Measurements from ENCODE around the gene TES.
"Not testable (repeated sequence)": the region's sequence is repeated elsewhere in the genome, so short reads cannot be mapped to it uniquely, and the experiment has no call there.

The TES gene

DNA sequence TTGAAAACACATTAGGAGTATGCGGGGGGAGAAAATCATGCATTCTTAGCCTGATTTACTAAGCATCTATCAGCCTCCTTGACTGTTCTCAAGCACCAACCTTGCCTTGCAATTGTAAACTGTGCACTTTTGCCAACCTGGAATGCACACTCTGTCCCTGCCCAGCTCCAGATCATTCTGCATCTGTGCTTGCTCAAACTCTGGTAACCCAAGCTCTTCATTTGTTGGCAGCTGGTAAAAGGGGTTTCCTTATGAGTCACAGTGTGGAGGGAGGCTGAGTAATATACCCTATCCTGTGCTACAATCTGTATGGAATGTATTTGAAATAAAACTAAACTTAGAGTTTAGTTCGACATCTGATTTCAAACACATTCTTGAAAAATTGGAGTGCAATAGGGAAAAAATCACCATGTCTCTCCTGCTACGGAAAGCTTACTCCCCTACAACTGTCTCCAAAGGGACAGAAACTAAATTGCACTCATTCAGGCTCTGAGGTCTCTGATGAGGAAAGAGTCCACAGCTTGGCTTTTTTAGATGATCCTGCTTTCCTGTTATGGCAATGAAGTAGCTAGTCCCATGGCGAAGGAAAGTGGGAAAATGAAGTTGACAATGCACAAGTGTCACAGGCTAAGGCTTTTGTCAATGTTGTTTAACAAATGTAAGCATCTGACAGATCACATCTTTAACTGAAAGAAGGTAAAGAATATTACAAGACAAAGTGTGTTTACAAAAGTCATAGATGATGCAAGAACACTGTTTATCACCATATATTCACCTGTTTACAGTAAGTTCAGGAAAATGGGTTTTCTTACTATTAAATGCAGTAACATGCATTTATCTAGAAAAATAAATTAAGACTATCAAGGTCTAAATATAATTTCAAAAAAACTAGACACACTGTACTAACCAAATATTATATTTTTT, 61.9 kb downstream of the TES start:
- Histone ChIP-seq H3K4me3 (no peak overlapping the region), H3K27ac (peak overlapping the region in 15 of 21 experiments; percentile 16 to 80 (median 61))

DNA sequence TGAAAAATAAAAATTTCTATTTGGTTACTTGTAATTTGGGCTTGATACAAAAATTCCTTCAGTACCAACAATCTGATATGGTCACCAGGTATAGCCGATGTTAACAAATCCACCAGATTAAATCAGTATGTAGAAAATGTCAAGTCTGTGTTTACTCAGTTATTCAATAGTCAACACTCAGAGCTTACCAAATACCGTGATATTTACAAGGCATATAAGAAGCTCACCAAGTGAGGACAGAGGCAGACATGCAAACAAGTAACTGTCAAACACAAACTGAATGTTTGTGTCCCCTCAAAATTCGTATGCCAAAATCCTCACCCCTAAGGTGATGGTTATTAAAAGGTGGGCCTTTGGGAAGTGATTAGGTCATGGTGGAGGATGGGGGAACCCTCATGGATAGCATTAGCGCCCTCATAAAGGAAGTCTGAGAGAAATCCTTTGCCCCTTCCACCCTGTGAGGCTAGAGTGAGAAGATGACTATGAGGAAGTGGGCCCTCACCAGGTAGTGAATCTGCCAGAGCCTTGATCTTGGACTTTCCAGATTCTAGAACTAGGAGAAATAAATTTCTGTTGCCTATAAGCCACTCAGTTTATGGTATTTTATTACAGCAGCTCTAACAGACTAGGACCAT, 63.1 kb downstream of the TES start:
- no peak overlapping the region for H3K27ac ChIP-seq

DNA sequence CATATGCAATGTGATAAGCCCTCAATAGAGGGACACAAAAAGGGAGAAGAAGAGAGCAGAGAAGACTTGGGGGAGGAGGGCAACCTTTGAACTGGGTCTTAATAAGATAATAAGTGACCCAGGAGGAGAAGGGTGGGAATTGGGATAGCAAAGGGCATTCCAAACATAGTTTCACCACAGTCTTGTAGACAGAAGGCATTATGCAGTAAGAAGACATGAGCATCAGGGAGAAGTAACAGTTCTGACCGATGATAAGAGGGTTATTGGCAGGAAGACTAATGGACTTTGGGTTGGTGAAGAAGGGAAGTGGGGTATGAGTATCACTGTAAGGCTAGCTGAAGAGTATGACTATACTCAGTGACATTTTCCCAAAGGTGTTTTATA, 63.6 kb downstream of the TES start:
- Histone ChIP-seq H3K4me3 (no peak overlapping the region), H3K27ac (no peak overlapping the region)

More for the DNA sequence above, 63.1 kb downstream of the TES start:
- no peak overlapping the region for H3K4me3 ChIP-seq

DNA sequence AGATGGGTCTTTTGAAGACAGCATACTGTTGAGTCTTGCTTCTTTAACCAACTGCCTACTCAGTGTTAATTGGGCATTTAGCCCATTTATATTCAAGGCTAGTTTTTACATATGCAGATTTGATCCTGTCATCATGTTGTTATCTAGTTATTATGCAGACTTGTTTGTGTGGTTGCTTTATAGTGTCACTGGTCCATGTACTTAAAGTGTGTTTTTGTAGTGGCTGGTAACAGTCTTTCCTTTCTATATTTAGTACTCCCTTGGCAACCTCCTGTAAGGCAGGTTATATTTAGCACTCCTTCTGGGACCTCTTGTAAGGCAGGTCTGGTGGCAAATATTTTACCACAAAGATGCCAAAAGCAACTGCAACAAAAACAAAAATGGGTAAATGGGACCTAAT, 66.7 kb downstream of the TES start:
- Histone ChIP-seq H3K4me3 (no peak overlapping the region), H3K27ac (no peak overlapping the region)

DNA sequence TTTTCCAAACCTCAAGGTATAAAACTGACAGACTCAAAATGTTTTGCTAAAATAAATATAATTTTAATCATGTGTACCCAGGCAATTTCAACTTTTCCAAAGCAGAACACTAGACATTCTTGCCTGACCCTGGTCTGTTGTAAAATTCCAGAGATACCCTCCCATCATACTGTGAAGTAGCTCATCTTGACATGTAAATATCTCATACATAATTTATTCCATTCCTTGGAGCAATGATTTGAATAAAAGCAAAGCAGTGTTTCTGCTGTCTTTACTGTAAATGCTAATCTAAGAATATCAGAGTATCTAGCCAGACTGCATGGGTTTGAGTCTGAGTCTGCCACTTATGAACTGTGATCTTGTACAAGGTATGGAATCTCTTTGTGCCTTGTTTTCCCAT, 68.9 kb downstream of the TES start:
- H3K4me3 ChIP-seq = no peak overlapping the region
- H3K27ac ChIP-seq = no peak overlapping the region

DNA sequence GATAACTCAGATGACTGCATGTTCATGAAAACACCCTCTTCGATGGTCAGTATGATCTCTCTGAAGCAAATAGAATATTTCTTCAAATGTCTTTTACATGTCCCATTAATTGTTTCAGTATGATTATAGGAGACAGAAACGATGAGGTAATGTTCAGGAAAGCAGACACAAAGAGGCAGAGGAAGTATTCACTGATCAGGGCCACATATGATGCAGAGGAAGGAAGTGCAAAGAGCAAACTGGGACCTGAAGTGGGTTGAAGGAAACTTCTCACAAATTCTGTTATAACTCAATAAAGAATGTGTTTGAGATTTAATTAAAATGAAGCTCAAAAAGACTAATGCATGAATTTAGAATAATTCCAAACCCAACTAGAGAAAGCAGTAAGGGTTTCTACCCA, 70.5 kb downstream of the TES start:
- H3K4me3 ChIP-seq = no peak overlapping the region
- no peak overlapping the region for H3K27ac ChIP-seq

DNA sequence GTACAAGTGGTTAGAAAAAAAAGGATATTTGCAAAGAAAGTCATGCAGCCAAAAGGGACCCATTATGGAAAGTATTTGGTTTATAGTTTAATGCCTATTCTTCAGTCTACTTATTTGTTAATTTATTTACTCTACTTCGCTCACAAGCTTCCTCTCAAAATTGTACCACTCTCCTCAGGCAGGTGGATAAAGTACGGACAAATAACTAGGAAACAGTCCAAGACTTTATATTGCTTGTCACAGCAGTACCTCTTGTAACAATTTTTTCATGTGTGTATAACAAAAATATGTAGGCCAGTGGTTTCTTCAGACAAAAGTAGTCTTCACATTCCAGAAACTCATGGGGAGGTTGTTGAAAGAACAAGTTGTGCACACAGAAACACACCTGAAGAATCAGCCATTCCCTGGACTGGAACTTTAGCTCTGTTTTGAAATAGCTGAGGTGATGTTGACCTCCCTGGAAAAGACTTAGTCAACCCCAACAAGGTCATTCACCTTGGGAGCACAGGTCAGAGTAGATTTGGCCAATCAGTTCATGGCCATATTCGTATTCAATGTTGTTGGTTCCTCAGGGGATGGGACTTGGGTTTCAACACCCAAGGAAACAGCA, 73.4 kb downstream of the TES start:
- Histone ChIP-seq H3K27ac (no peak overlapping the region), H3K4me3 (no peak overlapping the region)

DNA sequence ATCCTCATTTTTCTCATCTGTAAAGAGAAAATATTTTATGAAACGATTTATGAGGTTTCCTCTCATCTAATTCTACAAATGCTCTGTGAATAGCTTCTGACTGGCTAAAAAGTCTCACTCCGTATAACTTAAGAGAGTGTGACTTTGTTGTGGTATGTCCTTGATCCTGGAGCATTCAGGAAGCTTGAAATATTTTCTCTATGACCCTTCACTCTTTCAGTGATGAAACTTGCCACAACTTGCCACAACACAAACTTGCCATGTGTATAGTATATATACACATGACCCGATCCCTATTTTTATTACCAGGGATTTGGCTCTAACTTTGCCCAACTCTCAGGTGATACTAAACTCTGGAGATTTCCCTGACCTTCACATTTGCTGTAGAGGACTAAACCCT, 74.1 kb downstream of the TES start:
- Histone ChIP-seq H3K4me3 (no peak overlapping the region), H3K27ac (no peak overlapping the region)

DNA sequence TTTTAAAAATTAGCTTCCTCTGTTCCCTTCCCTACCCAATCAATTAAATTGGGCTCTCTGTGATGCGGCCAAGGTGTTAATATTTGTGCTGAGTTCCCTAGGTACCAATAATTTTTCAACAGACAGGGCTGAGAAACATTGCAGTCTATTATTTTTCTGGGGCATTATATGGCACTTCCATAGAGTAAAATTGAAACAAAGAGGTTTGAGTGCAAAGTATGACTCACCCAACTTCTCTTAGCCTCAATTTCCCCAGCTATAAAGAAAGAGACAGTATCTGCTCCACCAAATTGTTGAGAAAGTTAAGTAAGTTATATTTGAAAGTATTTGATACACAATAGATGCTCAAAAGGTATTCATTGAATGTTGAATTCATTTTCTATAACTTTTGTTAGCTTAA, 74.9 kb downstream of the TES start:
- Histone ChIP-seq H3K4me3 (no peak overlapping the region), H3K27ac (no peak overlapping the region)

DNA sequence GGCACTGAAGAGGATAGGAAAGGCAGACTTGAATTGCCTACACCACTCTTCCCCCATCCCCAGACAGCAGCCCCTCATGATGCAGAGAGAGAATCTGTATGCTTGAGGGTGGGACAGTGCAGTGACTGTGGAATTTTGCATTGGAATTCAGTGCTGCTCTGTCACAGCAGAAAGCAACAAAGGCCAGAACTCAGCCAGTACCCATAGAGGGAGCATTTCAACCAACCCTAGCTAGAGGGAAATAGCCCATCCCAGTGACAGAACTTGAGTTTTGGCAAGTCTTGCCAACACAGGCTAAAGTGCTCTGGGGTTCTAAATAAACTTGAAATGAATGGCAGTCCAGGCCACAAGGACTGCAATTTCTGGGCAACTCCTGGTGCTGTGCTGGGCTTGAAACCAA, 80.4 kb downstream of the TES start:
- H3K4me3 ChIP-seq = no peak overlapping the region
- H3K27ac ChIP-seq = no peak overlapping the region

DNA sequence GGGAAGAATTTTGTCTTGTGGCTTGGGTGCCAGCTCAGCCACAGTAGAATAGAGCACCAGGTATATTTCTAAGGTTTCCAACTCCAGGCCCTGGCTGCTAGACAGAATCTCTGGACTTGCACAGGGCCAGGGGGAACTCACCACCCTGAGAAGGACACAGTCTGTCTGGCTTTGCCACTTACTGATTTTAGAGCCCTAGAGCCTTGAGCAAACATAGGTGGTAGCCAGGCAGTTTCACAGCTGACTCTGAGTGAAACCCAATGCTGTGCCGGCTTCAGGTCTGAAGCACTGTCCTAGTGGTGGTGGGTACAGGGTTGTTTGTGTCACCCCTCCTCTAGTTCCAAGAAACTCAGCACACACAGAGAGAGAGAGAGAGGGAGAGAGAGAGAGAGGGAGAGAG, 81.6 kb downstream of the TES start:
- H3K4me3 ChIP-seq = no peak overlapping the region
- no peak overlapping the region for H3K27ac ChIP-seq

DNA sequence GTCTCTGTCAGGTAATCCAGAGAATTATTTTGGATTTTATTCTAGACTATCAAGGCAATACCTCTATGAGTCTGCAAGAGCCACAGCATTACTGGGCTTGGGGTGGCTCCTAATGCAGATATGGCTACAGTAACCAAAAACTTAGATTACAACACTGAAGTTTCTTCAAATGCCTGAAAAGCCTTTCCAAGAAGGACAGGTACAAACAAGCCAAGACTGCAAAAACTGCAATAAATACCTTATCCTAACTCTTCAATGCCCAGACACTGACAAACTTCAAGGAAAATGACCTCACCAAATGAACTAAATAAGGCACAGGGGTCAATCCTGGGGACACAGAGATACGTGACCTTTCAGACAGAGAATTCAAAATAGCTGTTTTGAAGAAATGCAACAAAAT, 82.0 kb downstream of the TES start:
- no peak overlapping the region for H3K4me3 ChIP-seq
- no peak overlapping the region for H3K27ac ChIP-seq

DNA sequence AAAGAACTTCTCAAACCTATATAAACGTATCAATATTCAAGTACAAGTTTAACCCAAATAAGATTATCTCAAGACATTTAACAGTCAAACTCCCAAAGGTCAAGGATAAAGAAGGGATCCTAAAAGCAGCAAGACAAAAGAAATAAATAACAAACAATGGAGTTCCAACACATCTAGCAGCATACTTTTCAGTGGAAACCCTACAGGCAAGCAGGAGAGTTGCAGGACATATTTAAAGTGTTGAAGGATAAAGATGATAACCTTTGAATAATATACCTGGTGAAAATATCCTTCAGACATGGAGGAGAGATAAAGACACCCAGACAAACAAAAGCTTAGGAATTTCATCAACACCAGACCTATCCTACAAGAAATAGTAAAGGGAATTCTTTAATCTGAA, 82.8 kb downstream of the TES start:
- Histone ChIP-seq H3K4me3 (no peak overlapping the region), H3K27ac (no peak overlapping the region)

DNA sequence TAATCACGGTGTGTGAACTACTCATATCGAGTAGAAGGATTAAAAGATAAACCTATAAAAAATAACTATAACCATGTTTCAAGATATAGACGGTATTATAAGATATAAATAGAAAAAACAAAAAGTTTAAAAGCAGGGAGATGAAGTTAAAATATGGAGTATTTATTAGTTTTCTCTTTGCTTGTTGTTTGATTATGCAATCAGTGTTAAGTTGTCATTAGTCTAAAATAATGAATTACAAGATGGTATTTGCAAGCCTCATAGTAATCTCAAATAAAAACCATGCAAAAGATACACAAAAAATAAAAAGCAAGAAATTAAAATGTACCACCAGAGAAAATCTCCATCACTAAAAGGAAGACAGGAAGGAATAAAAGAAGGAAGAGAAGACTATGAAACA, 83.3 kb downstream of the TES start:
- no peak overlapping the region for H3K4me3 ChIP-seq
- H3K27ac ChIP-seq = no peak overlapping the region

DNA sequence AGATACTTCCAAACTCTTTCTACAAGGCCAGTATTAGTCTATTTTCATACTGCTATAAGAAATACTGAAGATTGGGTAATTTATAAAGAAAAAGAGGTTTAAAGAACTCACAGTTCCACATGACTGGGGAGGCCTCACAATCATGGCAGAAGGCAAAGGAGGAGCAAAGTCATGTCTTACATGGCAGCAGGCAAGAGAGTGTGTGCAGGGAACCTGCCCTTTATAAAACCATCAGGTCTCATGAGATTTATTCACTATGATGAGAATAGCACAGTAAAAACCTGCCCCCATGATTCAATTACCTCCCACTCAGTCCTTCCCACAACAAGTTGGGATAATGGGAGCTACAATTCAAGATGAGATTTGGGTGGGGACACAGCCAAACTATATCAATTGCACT, 85.6 kb downstream of the TES start:
- not testable (repeated sequence) for H3K27ac ChIP-seq, H3K4me3 ChIP-seq

DNA sequence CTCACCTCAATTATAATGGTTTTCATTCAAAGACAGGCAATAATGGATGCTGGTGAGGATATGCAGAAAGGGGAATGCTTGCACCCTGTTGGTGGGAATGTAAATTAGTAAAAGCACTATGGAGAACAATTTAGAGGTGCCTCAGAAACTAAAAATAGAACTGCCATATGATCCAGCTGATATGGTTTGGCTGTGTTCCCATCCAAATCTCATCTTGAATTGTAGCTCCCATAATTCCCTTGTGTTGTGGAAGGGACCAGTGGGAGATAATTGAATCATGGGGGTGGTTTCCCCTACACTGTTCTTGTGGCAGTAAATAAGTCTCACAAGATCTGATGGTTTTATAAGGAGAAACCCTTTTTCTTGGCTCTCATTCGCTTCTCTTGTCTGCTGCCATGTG, 87.7 kb downstream of the TES start:
- H3K27ac ChIP-seq = no peak overlapping the region
- no peak overlapping the region for H3K4me3 ChIP-seq

DNA sequence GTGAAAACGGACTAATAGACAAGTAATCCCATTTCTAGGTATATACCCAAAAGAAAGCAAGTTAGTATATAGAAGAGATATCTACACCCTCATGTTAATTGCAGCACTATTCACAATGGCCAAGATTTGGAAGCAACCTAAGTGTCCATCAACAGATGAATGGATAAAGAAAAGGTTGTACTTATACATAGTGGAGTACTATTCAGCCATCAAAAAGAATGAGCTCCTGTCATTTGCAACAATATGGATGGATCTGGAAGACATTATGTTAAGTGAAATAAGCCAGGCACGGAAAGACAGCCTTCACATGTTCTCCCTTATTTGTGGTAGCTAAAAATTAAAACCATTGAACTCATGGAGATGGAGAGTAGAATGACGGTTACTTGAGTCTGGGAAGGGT, 88.2 kb downstream of the TES start:
- no peak overlapping the region for H3K27ac ChIP-seq

DNA sequence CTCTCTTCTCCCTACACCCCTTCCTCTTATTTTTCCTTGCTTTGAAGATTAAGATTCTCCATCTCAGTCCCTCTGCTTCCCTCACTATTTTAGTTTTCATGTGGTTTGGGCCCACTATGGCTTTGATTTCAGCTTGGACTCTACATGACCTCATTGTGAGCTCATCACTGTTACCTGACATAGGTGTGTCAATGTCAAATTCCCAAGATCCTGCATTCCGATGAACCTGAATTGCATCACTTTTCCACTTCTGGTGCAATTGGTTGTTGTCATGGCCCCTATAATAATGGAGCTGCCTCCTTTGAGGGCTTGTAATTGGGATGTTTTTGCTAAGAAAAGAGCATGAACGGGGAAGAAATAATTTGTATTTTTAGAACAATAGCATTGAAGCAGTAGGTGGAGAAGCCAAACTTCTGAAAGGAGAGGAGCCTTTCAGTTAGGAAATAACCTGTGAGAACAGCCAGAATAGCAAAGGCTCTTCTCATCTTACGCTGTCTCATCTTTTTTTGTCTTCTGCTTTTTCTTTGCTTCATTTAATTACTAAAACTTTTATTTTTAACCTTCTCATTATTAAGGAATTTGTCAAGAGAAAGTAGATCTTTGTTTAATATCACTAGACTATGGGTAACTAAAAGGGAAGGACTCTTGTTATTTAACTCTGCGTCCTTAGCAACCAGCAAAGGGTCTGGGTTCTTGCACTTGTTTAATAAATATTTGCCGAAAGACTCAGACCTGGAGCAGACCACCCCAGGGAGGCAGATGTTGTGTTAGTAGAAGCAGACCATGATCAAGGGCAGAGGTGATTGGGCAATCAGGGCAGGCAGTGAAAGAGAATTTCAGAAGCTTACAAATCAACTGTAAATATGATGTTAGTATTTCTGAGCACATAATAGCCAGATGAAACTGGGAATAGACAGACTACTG, 95.4 kb downstream of the TES start:
- Histone ChIP-seq H3K27ac (no peak overlapping the region), H3K4me3 (no peak overlapping the region)

More for the DNA sequence above, 88.2 kb downstream of the TES start:
- H3K4me3 ChIP-seq = no peak overlapping the region

DNA sequence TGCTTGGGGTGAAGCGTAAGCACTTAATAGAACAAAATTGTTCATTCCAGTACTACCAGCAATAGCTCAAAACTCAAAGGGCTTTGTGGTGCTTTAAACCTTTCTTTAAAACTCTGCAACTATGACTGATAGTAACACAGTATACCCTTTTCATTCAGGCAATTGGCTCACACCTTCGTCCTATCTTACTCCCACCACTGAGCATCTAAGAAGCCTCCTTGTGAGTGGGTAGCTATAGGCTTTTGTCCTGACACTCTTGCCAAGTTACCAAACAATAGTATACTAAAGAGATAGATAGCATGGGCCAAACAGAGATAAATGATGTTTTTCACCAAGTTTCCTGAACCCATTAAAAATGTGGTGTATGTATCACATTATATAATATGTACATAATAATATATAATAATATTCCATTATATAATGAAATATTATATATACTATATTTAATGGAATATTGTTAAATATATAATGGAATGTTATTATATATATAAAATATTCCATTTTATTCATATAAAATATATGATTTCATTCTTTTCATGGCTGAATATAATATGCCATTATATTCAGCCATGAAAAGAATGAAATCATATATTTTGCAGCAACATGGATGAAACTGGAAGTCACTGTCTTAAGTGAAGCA, 96.2 kb downstream of the TES start:
- Histone ChIP-seq H3K27ac (no peak overlapping the region), H3K4me3 (no peak overlapping the region)

DNA sequence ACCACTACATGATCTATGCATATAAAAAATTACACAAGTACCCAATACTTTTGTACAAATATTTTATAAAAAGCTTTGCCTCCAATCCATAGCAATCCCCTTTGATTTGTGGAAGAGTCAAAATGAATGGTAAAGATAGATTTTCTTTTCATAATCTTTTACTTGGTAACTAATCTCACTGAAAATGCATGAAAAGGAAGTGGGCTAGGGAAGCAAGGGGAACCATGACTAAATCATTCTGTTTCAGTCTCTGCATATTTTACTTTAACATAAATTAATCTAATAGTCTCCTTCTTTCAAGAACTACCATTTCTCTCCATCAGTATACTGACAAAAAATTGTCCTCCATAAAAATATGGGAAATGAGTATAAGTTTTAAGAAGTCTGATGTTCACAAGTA, 96.9 kb downstream of the TES start:
- no peak overlapping the region for H3K27ac ChIP-seq

More for the DNA sequence above, 96.9 kb downstream of the TES start:
- no peak overlapping the region for H3K4me3 ChIP-seq
